HG03469 (cell line): Measurements from ENCODE around the gene AUTS2.

ENCODE experiments used
- ATAC-seq: cut with Tn5 transposase; IDR thresholded peaks from one replicate; pipeline ENCODE4 v1.9.1; 2021; ENCODE audit warnings: mild to moderate bottlenecking, moderate library complexity, moderate number of reproducible peaks; ENCODE audit not compliant: unreplicated experiment

AUTS2 gene

GRCh38 chr7:70573071-70573661 lies 974.9 kb downstream of the AUTS2 start:
- ATAC-seq: no peak

- no peak for ATAC-seq
These were observed 975.4 kb downstream of the AUTS2 start for GRCh38 chr7:70573696-70574095.

DNA sequence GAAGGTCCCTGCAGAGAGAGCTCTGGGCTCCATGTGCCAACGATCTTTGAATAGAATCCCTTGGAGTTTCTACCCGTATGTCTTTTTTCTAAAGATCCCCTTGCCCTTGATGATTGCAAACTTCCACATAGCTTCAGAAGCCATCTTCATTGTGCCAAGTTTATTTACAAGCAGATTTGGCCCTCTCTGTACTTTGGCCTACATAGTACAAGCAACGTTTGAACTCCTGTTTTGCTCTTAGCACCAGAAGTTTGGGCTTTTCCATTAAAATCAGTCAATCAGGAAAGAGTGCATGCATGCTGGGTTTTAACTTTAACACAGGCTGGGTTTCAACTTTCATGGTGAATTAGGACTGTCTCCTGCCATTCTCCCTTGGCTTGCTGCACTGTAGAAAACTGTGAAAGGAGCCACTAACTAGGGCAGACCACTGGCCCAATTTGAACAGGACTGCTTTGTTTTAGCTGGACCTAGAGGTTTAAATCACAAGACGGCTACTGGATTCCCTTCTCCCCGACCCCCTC lies 976.1 kb downstream of the AUTS2 start:
- no peak for ATAC-seq

GRCh38 chr7:70574970-70575799 lies 976.9 kb downstream of the AUTS2 start:
- ATAC-seq: no peak

- no peak for ATAC-seq
These were observed 978.8 kb downstream of the AUTS2 start for GRCh38 chr7:70577078-70577477.

GRCh38 chr7:70578131-70578530 lies 979.9 kb downstream of the AUTS2 start:
- no peak for ATAC-seq

DNA sequence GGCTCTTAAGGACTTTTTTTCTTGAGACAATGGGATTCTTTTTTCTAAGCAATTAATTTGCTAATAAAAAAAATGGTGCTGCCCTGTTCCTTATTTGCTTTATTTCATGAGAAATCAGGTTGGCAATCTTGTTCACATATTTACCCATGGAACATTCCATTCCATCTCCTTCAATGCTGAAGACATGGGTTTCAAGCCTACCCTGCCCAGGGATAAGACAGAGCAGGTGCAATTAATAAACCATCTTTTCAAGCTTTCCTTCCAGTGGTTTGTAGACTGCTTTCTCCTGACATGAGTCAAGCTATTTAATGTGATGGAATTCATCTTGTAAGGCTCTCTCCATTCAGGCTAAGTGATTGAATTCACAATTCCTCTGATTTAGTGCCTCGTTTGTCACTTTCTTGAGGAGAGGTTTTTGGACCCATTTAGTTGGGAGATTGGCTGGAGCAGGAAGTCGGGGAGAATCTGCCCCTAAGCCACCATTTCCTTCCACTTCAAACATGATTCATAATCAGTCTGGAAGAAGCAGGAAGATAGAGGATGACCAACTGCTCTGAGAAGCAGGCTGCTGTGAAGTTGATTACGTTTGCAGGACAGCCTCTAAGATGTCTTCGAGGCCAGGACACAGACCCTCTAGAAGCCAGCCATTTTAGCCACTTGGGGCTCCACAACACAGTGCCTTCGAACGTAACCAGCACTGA lies 981.3 kb downstream of the AUTS2 start:
- ATAC-seq: no peak

GRCh38 chr7:70580161-70580560 lies 981.9 kb downstream of the AUTS2 start:
- ATAC-seq: no peak

DNA sequence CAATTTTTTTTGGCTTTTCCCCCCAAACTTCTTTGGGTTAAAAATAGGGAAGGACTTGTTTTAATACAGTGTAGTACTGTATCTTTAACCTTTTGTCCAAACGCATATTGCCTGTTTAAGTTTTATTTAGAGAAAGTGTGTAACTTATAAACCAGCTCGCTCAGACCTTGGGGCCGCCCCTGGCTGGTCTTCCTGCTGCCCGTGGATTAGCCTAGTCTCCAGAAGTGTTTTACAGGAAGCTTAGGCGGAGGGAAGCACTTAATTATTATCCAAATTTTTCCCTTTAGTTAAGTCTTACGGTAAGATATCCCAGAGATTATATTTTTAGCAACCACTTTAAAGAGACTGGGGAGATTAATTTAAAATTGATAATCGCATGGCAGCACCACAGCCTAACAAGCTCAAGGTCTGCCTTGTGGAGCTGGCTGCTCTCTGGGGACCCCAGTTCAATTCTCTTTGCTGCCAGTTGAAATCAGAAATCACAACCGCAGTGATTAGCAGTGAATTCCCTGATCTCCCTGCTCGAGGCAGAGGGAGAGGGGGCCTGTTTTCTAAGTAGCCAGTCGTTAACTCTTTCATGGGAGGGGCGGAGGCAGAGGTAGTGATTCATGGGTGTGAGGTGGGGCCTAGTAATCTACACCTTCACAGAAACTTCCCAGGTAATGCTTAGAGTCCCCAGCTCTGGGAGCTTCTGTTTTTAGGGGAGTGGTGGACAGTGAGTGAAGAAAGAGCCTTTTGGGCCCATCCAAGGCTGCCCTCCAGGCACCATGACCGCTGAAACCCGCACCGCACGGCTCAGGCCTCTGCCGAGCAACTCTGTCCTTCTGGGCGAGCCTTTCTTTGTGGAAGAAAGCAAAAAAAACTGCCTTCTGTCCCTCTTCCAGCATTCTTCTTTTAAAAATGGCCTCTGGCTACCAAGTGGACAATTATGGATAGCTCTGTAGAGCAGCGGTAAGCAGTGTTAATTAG lies 984.9 kb downstream of the AUTS2 start:
- no peak for ATAC-seq

DNA sequence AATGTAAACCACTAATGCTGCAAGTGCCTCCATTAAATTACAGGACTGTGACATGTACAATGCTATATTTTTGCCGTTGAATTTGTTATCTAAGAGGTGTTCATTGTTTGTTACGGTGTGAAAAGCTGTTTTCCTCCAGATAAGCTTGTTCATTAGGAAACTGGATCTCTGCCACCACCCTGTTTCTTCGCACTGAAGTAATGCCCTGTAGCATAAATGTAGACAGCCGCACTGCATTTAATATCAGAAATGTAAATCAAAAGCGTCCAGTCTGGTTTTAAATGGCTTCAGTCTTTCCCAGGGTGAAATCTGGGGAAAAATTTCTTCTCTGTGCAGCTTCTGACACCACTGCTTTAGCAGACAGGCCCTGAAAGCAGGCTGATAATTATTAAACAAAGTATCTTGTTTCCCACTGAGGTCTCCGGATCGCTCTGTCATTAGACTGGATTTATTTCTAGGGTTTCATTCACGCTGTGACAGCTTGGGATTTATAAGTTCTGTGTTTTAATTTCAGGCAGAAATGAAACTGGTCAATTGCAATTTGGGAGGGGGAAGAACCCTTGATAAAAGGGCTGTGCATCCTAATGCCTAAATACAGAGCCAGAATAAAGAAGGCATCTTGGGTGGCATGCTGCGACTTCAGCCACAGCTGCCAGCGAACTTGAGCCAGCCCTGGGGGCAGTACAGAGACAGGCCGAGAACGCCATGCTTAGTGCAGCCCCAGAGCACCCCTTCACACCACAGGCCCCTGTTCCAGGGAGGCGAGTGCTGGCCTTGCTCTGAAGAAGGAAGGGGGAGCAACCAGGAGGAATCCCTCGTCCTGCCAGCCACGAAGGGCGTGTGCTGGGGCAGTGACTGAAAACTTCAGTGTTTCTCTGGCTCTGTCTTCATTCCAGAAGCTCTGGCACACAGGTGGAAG lies 985.9 kb downstream of the AUTS2 start:
- no peak for ATAC-seq

- no peak for ATAC-seq
These were observed 986.8 kb downstream of the AUTS2 start for GRCh38 chr7:70585071-70585470.

GRCh38 chr7:70586822-70587221 lies 988.5 kb downstream of the AUTS2 start:
- ATAC-seq: no peak

DNA sequence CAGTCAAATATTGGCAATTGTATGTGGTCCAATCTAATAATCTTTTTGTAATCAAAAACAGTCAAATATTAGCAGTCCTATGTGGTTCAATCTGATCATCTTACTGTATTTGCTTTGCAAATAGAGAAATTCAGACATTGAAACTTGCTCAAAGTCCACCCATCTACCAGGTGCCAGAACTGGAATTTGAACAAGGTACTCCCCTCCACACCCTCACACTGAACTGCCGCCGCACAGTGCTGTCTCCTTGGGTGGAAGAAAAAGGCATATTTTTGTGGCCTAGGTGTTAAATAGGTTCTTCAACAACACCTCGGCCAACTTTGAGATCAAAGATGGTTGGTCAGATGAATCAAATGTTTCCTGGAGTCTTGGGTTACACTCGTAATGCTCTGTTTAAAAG lies 989.5 kb downstream of the AUTS2 start:
- no peak for ATAC-seq

DNA sequence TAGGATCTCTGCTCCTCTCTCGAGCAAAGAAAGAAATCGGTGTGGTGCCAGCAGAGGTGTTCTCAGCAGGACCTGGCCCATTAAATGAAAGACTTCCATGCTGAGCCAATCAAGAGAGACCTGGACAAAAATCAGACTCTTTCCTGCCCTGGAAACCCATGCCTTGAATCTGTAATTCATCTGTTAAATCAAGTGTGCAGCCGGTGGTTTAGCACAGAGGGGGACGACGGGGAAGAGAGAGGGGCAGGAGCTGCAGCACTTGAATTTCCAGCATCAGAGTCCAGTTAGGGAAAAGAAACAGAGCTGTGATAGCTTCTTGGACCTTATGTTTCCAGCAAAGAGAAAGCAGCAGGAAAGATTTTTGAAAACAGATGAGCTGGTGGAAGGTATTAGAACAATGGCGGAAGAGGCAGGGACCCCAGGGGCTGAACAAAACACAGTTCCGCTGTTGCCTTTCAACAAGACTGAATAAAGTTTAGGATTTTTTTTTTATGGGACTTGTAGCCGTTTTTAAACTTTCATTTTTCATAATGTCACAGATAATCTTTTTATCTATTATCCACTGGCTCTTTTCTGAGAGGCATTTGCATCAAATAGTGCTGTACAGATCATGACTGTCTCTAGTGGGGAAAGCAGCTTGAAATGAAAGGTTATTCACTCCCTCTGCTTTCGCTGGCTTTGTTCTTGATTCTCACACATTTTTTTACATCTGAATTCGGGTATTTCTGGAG lies 990.1 kb downstream of the AUTS2 start:
- no peak for ATAC-seq

DNA sequence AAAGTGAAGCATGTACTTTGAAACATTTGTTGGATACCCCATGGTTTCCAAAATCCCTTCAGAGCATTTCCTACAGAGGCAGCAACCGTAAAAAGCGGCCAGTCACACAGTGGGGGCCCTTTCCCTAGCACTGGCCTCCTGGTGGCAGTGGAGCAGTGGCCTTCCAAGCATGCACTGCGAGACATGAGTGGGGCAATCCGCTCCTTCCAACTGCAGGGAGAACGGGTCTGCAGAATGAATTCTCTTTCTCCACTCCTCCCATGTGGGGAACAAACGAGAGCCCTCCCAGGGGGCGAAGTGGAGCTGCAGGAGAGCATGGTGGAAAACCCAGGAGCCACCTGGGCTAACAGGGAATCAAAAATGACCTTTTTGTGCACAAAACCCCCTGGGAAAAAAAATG lies 990.7 kb downstream of the AUTS2 start:
- no peak for ATAC-seq

GRCh38 chr7:70589590-70589989 lies 991.3 kb downstream of the AUTS2 start:
- ATAC-seq: no peak

DNA sequence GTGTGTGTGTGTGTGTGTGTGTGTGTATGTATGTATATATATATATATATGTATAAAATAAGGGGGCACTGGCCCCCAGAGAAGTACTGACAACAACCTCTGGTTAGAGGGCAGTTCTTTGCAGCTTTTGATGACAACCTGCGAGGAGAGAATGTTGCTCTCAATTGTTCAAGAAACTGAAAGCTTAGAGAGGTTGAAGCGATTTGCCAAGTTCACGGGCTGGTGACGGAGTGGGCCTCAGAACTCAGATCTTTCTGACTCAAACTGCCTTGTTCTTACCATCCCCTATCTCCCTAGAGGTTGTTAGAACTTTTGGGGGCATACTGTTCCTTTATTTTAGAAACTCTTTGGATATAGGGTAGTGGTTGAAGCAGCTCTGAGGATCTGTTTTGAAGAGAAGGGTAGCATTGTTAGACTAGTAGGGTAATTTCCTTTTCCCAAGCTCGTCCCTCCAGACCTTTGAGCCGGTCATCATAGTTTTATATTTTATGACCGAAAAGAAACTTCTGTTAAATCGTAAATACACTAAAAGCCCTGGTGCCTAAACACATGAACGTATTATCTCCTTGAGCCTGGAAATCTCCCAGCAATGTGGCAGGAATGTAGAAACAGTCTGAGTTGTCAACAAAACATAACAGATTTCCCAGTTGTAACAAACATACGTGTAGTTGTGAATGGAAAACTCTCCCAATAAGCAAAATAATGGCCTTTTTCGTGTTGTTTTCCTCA lies 992.0 kb downstream of the AUTS2 start:
- ATAC-seq: no peak

GRCh38 chr7:70591643-70592042 lies 993.4 kb downstream of the AUTS2 start:
- ATAC-seq: no peak
